ENCODE results near the gene TSPAN9. TPM values are rescaled to one million over a fixed set of nuclear protein-coding genes. Genes with fewer than 3 reads are reported as not detected.
A peak's percentile ranks its signal among the peaks of the same experiment; 100 is the strongest.

TSPAN9 gene
- polyA plus RNA-seq, 3 donors: 0.15 to 0.34 (median 0.25) TPM

DNA sequence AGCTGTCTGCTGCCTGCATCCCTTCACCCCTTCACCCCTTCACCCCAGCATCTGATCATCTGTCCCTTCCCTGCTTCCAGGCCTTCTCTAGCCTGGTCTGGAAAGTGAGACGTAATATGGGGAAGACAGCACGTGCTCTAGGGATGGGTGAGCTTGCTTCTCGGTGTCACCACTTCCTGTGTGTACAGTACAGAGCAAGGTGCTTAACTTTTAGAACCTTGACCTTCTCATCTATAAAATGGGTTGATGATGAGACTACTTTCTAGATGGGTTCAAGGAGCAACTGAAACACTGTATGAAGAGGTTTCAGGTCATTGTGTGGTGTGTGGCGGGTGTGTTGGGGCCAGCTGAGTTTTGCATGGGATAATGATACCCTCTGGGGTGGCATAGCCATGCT, 140.5 kb downstream of the TSPAN9 start:
- no peak overlapping the region for H3K27ac Mint-ChIP-seq
- H3K4me2 ChIP-seq (replicated peaks; ENCODE audit: extremely low read depth, low read length, poor library complexity, severe bottlenecking): no peak overlapping the region
- no peaks in the 10 kb centered on the region for H3K9me3 Mint-ChIP-seq
- WGBS (ENCODE audit: insufficient coverage): 88% methylated on average over 1 of the region's 4 CpGs
- no peaks in the 10 kb centered on the region for H4K20me1 ChIP-seq (ENCODE audit: insufficient read depth, low read length)
- no peaks in the 10 kb centered on the region for H3K79me2 ChIP-seq (ENCODE audit: insufficient read depth, low read length)
- H3K27ac ChIP-seq (ENCODE audit: low read depth in 1 of 2, low read length in 2 of 2): no peak overlapping the region
- H3K4me1 Mint-ChIP-seq: peaks cover 15% of the 10 kb centered on the region
- no peak overlapping the region for H3K4me3 ChIP-seq (replicated peaks in 1 of 3; ENCODE audit: low read depth in 2 of 3, low read length in 3 of 3)
- peaks cover 3 to 20% (median 6%) of the 10 kb centered on the region in 3 donors for H3K27me3 Mint-ChIP-seq (ENCODE audit: low read depth in 3 of 3)
- H3K9me3 ChIP-seq (replicated peaks in 1 of 2; ENCODE audit: control insufficient read depth in 1 of 2, insufficient read depth in 1 of 2, low read length in 2 of 2): no peaks in the 10 kb centered on the region
- no peaks in the 10 kb centered on the region for H3K36me3 ChIP-seq (replicated peaks in 1 of 2; ENCODE audit: control insufficient read depth in 1 of 2, insufficient read depth in 2 of 2, low read length in 2 of 2)
- no peaks in the 10 kb centered on the region for H3K36me3 Mint-ChIP-seq
- DNase-seq: no peak
- H3K4me3 Mint-ChIP-seq: no peak overlapping the region
- no peak overlapping the region for H3K9ac ChIP-seq (ENCODE audit: insufficient read depth, low read length, poor library complexity, severe bottlenecking)
- TF ChIP-seq CTCF (IDR thresholded peaks at IDR 0.05): no peak
- H2AFZ ChIP-seq (ENCODE audit: insufficient read depth, low read depth, low read length, poor library complexity, severe bottlenecking): no peak overlapping the region
- intact Hi-C loops (cut with micrococcal nuclease): no loop called here
- no peaks in the 10 kb centered on the region for H3K4me1 ChIP-seq (ENCODE audit: control insufficient read depth in 1 of 2, insufficient read depth in 2 of 2, low read length in 2 of 2)
- no peaks in the 10 kb centered on the region for H3K27me3 ChIP-seq (ENCODE audit: control insufficient read depth in 2 of 2, insufficient read depth in 2 of 2, low read length in 2 of 2)

DNA sequence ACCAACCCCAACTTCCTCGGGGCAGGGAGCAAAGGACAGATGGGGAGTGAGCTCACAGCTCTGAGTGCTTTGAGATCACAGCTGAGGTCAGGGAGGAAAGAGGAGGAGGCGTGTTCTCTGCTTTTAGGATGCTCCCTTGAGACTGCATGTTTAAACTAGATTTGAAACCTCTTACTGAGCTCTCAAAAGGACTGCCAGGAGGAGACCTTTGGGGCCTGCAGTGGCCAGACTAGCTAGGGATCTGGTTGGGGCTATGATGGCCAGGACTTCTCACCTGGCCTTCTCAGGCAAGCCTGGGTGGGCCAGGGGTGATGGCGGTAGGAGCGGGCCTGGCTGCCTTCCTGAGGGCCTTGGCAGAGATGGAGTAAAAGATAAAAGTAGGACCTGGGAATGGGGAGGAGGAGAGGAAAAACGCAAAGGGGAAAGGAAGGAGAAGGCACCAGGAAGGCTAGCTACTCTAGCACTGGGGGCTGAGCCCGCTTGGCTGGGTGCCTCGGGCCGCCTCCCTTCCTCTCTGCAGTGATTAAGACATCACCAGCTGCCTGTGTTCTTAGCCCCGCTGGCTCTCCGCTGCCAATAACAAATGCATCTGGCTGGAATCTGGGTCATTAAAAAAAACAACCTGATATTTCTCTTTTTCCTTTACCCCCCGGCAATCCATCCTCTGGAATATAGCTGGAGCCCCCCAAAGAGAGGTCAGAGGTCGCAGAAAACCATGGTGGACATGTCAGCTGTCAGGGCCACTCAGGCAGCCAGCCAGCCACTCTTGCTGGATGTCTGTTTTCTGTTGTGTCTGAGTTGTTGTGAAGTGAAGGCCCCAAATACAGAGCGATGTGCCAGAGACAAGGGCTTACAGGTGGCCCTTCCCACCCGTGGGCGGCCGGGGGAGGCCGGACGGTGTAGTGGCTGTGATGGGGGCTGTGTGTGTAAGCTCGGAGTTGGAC, 141.3 kb downstream of the TSPAN9 start:
- H4K20me1 ChIP-seq (ENCODE audit: insufficient read depth, low read length): no peaks in the 10 kb centered on the region
- Mint-ChIP-seq H3K27ac (peak overlapping the region in 3 of 7 donors; percentile 1 to 66 (median 33)), H3K27me3 (ENCODE audit: low read depth in 3 of 3) (peaks cover 3 to 17% (median 6%) of the 10 kb centered on the region in 3 donors), H3K4me1 (peaks cover 15% of the 10 kb centered on the region), H3K4me3 (no peak overlapping the region), H3K9me3 (no peaks in the 10 kb centered on the region), H3K36me3 (no peaks in the 10 kb centered on the region)
- no peaks in the 10 kb centered on the region for H3K9me3 ChIP-seq (replicated peaks in 1 of 2; ENCODE audit: control insufficient read depth in 1 of 2, insufficient read depth in 1 of 2, low read length in 2 of 2)
- no peaks in the 10 kb centered on the region for H3K4me1 ChIP-seq (ENCODE audit: control insufficient read depth in 1 of 2, insufficient read depth in 2 of 2, low read length in 2 of 2)
- no peak overlapping the region for H3K27ac ChIP-seq (ENCODE audit: low read depth in 1 of 2, low read length in 2 of 2)
- 73% methylated on average over 14 of the region's 19 CpGs for WGBS (ENCODE audit: insufficient coverage)
- no peak overlapping the region for H2AFZ ChIP-seq (ENCODE audit: insufficient read depth, low read depth, low read length, poor library complexity, severe bottlenecking)
- H3K9ac ChIP-seq (ENCODE audit: insufficient read depth, low read length, poor library complexity, severe bottlenecking): no peak overlapping the region
- H3K36me3 ChIP-seq (replicated peaks in 1 of 2; ENCODE audit: control insufficient read depth in 1 of 2, insufficient read depth in 2 of 2, low read length in 2 of 2): no peaks in the 10 kb centered on the region
- no peaks in the 10 kb centered on the region for H3K79me2 ChIP-seq (ENCODE audit: insufficient read depth, low read length)
- TF ChIP-seq CTCF (IDR thresholded peaks at IDR 0.05): no peak
- no peaks in the 10 kb centered on the region for H3K27me3 ChIP-seq (ENCODE audit: control insufficient read depth in 2 of 2, insufficient read depth in 2 of 2, low read length in 2 of 2)
- no peak overlapping the region for H3K4me2 ChIP-seq (replicated peaks; ENCODE audit: extremely low read depth, low read length, poor library complexity, severe bottlenecking)
- no peak for DNase-seq
- intact Hi-C loops (cut with micrococcal nuclease): no loop called here
- no peak overlapping the region for H3K4me3 ChIP-seq (replicated peaks in 1 of 3; ENCODE audit: low read depth in 2 of 3, low read length in 3 of 3)
